Measurements from ENCODE around the gene MAP1LC3A. TPM values are rescaled to one million over a fixed set of nuclear protein-coding genes. Genes with fewer than 3 reads are reported as not detected.

The MAP1LC3A gene
- total RNA-seq, 2 experiments from 2014 or later, result 0.92 to 1.0 TPM

GRCh38 chr20:34540596-34541263 is 17.8 kb upstream of the MAP1LC3A start:
- DNase-seq (no peak), ATAC-seq (no peak)
- H3K27me3 Mint-ChIP-seq, result peaks cover 3% of the 10 kb centered on the region
- no peak for TF ChIP-seq CTCF (IDR thresholded peaks at IDR 0.05)
- H3K4me1 Mint-ChIP-seq (ENCODE audit: low read depth), result peaks cover 16% of the 10 kb centered on the region
- H3K4me3 Mint-ChIP-seq, result no peak overlapping the region
- H3K27ac Mint-ChIP-seq, result peak overlapping the region; percentile 71
- no peaks in the 10 kb centered on the region for H3K9me3 Mint-ChIP-seq
- ChIA-PET CTCF (interaction anchor here (0.7 to 4.1 kb wide), 8 partner anchors 9 to 229 kb away, joined by 3 to 17 read pairs (median 10); no protein-coding TSS in a partner anchor), POLR2A (interaction anchor here (1.0 kb wide), 1 partner anchor 11 kb away, joined by 4 read pairs; no protein-coding TSS in a partner anchor)
- H3K36me3 Mint-ChIP-seq (ENCODE audit: low read depth), result peaks cover 13% of the 10 kb centered on the region
- intact Hi-C loops (cut with micrococcal nuclease), result no loop called here

GRCh38 chr20:34541264-34541901 is 17.1 kb upstream of the MAP1LC3A start:
- CTCF ChIA-PET, result interaction anchor here (0.7 to 4.1 kb wide), 5 partner anchors 8 to 229 kb away, joined by 3 to 17 read pairs (median 8); no protein-coding TSS in a partner anchor
- POLR2A ChIA-PET, result interaction anchor here (1.0 kb wide), 1 partner anchor 11 kb away, joined by 4 read pairs; no protein-coding TSS in a partner anchor
- H3K27me3 Mint-ChIP-seq, result peaks cover 3% of the 10 kb centered on the region
- no peak for TF ChIP-seq CTCF (IDR thresholded peaks at IDR 0.05)
- H3K36me3 Mint-ChIP-seq (ENCODE audit: low read depth), result peaks cover 13% of the 10 kb centered on the region
- peaks cover 16% of the 10 kb centered on the region for H3K4me1 Mint-ChIP-seq (ENCODE audit: low read depth)
- DNase-seq, result no peak
- ATAC-seq, result no peak
- H3K9me3 Mint-ChIP-seq, result no peaks in the 10 kb centered on the region
- H3K4me3 Mint-ChIP-seq, result no peak overlapping the region
- peak overlapping the region; percentile 71 for H3K27ac Mint-ChIP-seq
- intact Hi-C loops (cut with micrococcal nuclease), result no loop called here

GRCh38 chr20:34541917-34542316 is 16.6 kb upstream of the MAP1LC3A start:
- Mint-ChIP-seq H3K4me1 (ENCODE audit: low read depth) (peaks cover 16% of the 10 kb centered on the region), H3K27me3 (peaks cover 4% of the 10 kb centered on the region), H3K36me3 (ENCODE audit: low read depth) (peaks cover 10% of the 10 kb centered on the region), H3K9me3 (no peaks in the 10 kb centered on the region), H3K27ac (peak overlapping the region; percentile 11), H3K4me3 (no peak overlapping the region)
- intact Hi-C loops (cut with micrococcal nuclease), result no loop called here
- TF ChIP-seq CTCF (IDR thresholded peaks at IDR 0.05), result no peak
- POLR2A ChIA-PET, result interaction anchor here (1.2 kb wide), 1 partner anchor 16 kb away, joined by 3 read pairs; no protein-coding TSS in a partner anchor
- DNase-seq, result no peak
- no peak for ATAC-seq
- CTCF ChIA-PET, result interaction anchor here (1.3 to 4.1 kb wide), 3 partner anchors 228 to 230 kb away, joined by 6 to 17 read pairs (median 12); no protein-coding TSS in a partner anchor

GRCh38 chr20:34542439-34542838 is 16.1 kb upstream of the MAP1LC3A start:
- H3K27ac Mint-ChIP-seq, result peak overlapping the region; percentile 11
- POLR2A ChIA-PET, result interaction anchor here (1.2 to 1.4 kb wide), 2 partner anchors 12 to 16 kb away, joined by 3 read pairs; no protein-coding TSS in a partner anchor

More at GRCh38 chr20:34542439-34542838, 16.1 kb upstream of the MAP1LC3A start:
- Mint-ChIP-seq H3K4me1 (ENCODE audit: low read depth) (peaks cover 16% of the 10 kb centered on the region), H3K4me3 (no peak overlapping the region), H3K9me3 (no peaks in the 10 kb centered on the region), H3K27me3 (peaks cover 4% of the 10 kb centered on the region), H3K36me3 (ENCODE audit: low read depth) (peaks cover 6% of the 10 kb centered on the region)
- intact Hi-C loops (cut with micrococcal nuclease), result no loop called here
- no peak for ATAC-seq
- no peak for DNase-seq
- CTCF ChIA-PET, result interaction anchor here (3.3 kb wide), 1 partner anchor 230 kb away, joined by 12 read pairs; no protein-coding TSS in a partner anchor
- no peak for TF ChIP-seq CTCF (IDR thresholded peaks at IDR 0.05)

All from activated CD8-positive, alpha-beta T cell treated with anti-CD3 and anti-CD28 coated beads for 36 hours (primary cell).